Stimulated activated naive CD8-positive, alpha-beta T cell treated with anti-CD3 and anti-CD28 coated beads, Interleukin-15, Interleukin-2, amounts not matched to agents 100 U/mL and 50 U/mL, for 24 hours (primary cell): ENCODE measurements around the gene ST6GAL1.
"Not testable (repeated sequence)": the region's sequence is repeated elsewhere in the genome, so short reads cannot be mapped to it uniquely, and the experiment has no call there.

ENCODE experiments used
- ATAC-seq: fragments of 150-1000 bp; cut with Tn5 transposase; one replicate; pipeline ENCODE4 v1.10.0; 2021
- DNase-seq: peaks from one replicate; pipeline ENCODE4 v3.0.0; 2021

ST6GAL1 gene

GRCh38 chr3:186940967-186941366, 10.6 kb downstream of the ST6GAL1 start:
- ATAC-seq (no peak), DNase-seq (no peak)

- ATAC-seq (no peak), DNase-seq (no peak)
Observed at GRCh38 chr3:186942168-186942567, 11.8 kb downstream of the ST6GAL1 start.

DNA sequence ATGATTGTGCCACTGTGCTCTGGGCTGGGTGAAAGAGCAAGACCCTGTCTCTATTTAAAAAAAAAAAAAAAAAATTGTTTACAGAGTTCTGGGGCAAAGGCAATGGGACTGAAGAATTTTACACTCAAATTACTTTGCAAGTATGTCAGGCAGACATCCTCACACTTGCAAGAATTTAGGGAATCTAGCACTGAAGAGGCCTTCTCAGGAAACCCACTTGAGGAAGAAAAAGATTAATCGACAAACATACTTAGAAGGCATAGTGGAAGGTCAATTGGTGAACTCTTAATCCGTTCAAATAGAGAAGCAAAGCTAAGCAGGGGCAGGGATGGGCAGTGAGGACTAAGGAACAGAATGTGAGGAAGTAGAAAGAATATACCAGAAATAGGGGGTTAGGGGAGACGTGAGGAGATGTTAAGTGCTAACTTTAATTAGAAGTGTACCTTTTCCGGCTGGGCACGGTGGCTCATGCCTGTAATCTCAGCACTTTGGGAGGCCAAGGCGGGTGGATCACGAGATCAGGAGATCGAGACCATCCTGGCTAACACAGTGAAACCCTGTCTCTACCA, 15.0 kb downstream of the ST6GAL1 start:
- ATAC-seq (no peak), DNase-seq (no peak)

- no peak for DNase-seq
- no peak for ATAC-seq
Observed at GRCh38 chr3:186946756-186947375, 16.5 kb downstream of the ST6GAL1 start.

DNA sequence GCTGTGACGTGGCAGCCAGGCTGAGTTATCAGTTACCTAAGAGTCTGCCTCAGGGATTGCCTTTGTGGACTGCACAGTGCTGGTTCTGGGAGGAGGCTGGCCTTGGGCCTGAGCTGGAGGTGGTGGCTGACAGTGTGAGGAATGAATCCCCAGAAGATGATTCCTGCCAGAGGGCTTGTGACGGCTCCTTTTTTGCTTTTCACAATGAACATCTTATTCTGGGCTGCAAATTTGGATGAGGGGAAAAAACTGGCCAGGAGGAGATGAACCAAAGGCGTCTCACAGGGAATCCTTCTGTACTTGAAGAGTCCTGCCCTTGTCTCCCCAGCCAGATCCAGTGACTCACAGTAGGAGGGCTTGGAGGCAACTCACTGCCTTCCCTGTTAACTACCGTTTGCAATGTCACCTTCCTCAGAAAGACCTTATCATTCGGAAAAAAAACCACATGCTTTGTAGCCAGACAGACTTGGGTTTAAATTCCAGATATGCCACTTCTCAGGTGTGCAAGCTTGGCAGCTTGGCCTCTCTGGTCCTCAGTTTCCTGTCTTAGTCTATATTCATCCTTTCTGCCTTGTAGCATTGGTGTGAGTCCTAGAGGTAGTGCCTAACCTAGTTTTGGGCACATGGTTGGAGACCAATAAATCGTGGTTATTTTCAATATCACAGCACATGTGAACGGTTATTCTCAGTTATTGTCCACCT, 19.1 kb downstream of the ST6GAL1 start:
- no peak for DNase-seq
- ATAC-seq = no peak

DNA sequence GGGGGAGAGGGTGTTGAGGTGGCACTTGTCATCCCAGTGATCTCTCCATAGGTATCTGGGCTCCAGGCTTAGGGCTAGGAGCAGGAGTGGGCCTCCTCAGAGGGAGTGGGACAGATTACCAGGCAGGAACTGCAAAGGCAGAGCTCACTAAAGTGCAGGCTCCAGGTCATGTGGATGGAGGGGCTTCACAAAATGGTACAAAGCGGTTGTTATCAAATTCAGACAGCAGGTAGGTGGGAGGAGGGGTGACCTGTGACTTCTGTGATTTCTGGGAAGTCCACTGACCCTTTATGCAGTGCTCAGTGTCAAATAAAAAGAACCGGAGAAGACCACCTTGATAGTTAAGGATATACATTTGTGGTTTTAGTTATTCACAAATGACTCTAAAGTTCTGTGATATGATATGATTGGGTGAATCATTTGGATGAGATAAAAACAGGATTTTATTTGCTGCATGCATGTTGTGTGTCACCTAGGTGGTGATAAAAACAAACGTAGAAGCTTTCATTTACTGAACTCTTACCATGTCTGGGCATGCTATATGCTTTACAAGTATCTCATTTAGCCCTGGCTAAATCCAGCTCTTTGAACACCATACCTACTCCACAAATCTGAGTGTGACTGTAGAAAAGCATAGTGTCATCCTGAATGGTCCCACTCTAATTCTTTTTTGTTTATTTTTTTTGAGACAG, 20.2 kb downstream of the ST6GAL1 start:
- no peak for ATAC-seq
- no peak for DNase-seq

DNA sequence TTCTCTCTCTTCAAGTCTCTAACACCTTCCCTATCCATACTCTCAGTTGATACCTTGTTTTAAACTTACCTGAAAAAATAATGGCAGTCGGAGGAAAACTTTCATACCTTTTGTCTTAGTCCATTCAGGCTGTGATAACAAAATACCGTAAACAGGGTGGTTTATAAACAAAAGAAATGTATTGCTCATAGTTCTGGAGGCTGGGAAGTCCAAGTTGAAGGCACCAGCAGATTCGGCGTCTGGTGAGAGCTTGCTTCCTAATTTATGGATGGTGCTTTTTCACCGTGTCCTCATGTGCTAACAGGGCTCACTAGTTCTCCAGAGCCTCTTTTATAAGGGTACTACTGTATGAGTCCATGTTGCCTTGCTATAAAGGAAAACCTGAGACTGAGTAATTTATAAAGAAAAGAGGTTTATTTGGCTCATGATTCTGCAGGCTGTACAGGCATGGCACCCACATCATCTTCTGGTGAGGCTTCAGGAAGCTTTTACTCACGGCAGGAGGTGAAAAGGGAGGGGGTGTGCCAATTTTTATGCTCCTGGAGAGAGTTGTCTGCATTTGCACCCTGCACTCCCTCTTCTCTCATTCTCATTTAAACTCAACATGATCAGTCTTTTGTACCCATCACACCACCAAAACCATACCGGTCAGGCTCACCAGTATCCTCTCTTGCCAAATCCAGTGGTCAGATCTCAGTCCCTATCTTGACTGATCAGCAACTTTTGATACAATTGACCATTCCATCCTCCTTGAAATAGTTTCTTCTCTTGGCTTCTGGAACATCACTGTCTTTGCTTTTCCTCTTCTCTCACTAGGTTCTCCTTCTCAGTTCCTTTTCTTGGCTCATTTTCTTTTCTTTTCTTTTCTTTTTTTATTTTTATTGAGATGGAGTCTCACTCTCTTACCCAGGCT, 21.6 kb downstream of the ST6GAL1 start:
- no peak for ATAC-seq
- DNase-seq = no peak

DNA sequence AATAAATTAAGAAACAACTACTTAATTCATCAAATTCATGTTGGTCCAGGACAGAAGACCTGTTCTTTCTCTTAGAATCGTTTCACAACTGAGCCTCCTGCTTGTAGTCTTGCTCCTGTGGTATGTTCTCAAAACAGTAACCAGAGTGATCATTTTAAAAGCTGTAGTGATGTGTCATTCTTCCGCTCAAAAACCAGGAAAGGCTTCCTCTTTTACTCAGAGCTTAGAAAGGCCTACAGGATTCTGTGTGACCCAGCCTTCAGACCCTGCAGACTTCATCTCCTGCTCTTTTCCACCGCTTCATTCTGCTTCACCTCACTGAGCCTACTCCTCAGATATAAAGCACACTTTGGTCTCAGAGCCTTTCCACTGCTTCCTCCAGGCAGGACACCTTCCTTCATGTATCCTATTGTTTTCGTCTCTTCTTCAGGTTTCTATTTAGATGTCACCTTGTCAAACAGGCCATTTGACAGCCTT, 22.7 kb downstream of the ST6GAL1 start:
- DNase-seq = no peak

GRCh38 chr3:186953992-186954699, 23.8 kb downstream of the ST6GAL1 start:
- not testable (repeated sequence) for DNase-seq, ATAC-seq

More for the DNA sequence above, 22.7 kb downstream of the ST6GAL1 start:
- peak; percentile 90 for ATAC-seq

DNA sequence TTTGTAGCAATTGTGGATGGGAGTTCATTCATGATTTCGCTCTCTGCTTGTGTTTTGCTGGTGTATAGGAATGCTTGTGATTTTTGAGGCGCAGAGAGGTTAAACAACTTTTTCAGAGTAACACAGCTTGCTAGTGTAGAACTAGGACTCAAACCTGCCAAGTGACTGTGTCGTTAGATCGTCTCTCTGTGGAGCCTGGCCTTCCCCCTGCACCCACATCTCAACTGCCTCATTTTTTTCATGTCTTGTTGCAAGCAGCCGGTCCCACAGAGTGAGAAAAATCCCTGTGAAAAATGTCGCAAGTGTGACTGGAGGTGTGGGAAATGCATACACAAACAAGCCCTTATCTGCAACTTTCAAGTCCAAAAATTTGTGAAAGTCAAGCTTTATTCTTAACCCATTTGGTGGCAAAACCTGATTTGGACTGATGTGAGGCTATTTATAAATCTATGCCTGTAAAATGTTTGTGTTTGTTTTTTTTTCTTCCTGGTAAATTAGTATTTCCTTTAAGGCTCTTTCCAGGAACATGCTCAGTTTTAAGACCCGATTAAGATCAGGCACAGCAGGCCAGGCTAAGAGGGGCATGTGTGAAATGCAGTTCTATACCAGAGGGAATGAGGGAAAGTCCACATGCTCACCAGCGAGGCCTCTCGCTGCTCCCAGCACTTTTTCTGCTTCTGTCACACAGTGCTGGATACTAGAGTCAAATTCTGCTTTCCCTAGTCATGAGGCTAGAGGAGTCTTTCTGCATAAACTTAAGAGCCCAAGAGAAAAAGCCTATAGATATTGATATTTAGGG, 25.8 kb downstream of the ST6GAL1 start:
- ATAC-seq (no peak), DNase-seq (no peak)

DNA sequence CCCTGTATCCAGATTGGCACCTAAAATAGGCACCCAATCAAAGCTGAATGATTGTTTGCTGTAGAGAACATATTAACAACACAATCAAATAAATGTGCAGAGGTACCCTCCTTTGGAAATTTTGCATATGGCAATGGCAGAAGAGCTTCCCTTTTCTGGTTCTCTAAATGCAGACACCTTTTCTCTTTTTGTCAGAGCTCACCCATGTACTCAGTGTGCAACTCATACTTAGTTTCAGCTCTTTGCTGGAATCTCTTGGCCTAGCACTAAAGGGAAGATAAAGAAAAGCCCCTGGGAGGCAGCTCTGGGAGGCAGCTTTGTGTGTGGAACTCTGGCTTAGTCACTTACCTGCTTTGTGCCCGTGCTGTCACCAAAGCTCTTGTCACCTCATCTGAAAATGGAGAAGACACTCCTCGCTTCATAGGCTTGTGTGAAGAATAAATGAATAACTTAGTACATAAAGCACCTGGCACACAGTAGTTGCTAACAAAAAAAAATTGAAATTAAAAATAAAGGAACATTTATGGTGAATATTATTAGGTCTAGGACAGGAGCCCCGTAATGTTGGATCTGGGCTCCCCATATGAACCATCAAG, 28.8 kb downstream of the ST6GAL1 start:
- ATAC-seq (no peak), DNase-seq (no peak)

DNA sequence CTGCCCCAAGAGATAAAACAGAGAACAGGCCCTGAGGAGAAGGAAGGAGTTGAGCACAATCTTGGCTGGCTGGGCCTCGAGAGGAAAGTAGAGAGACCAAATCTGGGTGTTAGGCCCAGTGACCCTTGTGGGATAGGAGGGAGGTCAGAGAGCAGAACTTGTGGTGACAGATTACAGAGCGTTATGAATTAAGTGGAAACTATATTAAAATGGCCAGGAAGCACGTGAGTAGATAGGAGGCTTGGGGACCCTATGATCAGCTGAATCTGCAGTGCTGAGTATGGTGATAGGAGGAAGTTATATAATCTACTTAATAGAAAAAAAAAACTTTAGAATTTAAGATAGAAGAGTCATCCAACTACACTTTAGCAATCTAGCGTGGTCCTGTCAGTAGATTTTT, 30.0 kb downstream of the ST6GAL1 start:
- no peak for ATAC-seq

DNA sequence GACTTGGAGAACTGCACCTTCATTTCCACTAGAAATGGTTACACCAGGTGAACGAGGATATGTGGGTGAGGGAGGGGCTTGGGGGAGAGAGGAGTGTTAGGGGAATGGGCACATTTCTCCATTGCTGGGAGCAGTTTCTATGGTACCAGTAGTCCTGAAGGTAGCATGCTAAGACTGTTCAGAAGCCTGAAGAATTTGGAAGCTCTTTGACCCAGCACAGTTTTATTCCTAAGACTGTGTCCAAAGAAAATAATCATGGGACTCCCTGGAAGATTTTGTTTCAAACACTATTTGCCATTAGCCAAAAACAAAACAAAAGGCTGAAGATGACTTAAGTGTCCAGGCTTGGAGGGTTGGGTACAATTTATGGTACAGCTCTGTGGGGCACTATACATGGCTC, 32.1 kb downstream of the ST6GAL1 start:
- ATAC-seq (no peak), DNase-seq (no peak)

More for the DNA sequence above, 30.0 kb downstream of the ST6GAL1 start:
- no peak for DNase-seq

- DNase-seq (no peak), ATAC-seq (no peak)
Observed at GRCh38 chr3:186963636-186964035, 33.3 kb downstream of the ST6GAL1 start.

- no peak for ATAC-seq
- DNase-seq = no peak
Observed at GRCh38 chr3:186964071-186964470, 33.7 kb downstream of the ST6GAL1 start.

DNA sequence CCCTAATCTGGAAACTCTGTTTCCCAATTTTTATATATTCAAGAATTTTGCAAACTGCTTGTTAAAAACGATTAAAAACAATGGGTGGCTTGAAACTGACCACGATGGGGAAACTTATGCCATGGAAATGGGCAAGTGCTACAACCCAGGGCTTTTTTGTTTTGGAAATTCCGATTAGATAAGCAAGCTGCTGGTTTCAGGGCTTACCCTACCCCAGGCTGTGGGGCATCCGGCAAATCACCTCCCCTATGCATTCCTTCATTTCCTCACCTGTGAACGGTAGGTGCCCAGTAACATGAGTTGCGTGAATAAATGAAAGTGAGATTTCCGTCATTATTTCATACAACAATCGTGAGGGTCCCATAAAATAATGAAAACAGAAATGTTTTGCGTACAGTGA, 34.3 kb downstream of the ST6GAL1 start:
- no peak for DNase-seq
- ATAC-seq = no peak

DNA sequence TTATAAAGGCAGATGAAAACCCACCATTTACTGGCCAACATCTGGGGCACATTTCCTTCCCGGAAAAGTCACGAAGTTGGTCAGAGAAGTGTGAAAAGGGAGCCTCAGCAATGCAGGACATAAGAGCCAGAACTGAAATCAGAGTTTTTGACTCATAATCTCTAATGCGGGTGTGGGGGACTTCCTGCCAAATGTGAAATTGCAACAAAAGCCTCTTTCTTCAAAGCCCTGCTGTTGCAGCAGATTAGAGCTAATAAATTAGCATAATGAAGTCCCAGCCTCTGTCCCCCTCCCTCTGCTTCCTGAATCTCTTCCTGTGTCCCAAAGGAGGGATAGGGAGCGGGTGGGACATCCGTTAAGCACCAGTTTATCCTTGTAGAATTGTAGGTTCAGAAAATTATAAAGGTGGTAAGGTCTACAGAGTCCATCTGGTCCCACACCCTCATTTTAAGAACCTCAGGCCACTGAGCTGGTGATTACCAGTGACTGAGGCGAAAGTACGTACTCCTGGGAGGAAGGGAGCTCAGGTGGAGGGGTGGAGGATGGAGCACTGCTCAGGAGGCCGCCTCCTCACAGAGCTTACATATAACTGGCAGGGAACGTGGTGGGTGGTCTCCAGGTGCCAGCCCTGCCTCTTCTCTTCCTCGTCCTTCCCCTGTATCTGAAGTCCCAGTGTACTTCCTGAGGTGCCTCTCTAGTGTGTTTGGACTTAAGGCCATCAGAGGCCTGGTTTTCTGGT, 35.0 kb downstream of the ST6GAL1 start:
- DNase-seq (no peak), ATAC-seq (peak; percentile 34)

DNA sequence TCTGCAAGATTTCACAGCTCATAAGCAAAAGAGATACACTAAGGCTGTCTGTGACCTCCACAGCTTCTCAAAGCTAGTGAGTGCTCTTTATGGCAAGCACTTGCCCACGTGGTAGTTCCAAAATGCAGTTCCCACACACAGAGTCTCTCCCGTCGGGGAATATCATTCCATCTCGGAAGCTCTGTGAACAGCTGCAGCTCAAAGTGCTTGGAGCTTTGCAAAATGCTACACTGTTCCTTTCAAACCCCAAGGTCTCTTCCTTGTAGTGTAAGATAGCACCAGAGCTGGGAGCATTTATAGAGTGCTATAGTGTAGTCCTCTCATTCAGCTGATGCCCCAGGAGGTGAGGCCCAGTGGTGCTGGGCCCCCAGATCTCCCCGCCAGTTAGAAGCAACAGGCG, 36.1 kb downstream of the ST6GAL1 start:
- ATAC-seq (no peak), DNase-seq (no peak)

DNA sequence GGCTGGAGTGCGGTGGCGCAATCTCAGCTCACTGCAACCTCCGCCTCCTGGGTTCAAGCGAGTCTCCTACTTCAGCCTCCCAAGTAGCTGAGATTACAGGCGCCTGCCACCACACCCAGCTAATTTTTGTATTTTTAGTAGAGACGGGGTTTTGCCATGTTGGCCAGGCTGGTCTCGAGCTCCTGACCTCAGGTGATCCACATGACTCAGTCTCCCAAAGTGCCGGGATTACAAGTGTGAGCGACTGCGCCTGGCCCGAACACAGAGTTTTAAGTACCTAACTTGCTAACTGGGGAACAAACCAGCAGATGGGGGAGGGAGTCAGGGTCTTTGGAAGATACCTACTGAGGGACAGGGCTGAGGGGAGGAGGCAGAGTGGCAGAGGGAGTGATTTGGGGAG, 36.9 kb downstream of the ST6GAL1 start:
- not testable (repeated sequence) for ATAC-seq, DNase-seq
